ENCODE data around the gene RNASET2.

RNASET2 gene

DNA sequence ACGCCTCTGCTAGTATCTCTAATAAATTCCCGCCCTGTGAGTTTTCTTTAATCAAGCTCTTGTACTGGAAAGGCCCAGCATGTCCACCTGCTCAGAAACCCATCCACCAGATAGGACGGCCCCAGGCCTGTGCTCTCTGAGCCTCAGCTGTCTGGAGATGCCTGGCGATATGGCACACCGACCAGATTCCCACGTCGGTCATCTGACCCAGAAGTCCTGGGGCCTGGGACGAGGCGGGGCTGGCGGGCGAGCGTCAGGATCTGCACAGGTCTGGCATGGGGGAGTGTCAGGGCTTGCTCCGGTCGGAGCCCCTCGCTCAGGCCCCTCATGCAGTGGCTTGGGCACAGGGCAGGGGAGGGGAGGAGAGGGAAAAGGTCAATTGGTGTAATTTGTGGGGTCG lies 10.2 kb downstream of the RNASET2 start:
- no peak for DNase-seq

DNA sequence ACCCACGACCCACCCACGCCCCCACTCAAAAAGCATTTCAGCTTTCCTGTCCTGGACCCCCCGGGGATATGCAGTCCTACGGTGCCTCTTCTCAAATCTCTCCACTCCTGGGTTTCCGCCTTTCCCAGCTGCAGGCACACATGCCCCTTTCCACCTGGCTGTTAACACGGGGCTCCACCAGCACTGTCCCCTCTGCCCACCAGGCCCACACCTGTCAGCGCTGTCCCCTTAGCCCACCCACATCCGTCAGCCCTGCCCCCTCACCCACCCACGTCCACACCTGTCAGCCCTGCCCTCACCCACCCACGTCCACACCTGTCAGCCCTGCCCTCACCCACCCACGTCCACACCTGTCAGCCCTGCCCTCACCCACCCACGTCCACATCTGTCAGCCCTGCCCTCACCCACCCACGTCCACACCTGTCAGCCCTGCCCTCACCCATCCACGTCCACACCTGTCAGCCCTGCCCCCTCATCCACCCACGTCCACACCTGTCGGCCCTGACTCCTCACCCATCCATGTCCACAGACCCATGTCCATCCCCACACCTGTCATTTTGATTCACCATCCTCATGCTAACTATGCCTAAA lies 11.6 kb downstream of the RNASET2 start:
- DNase-seq = no peak

GRCh38 chr6:166942393-166943168 lies 13.8 kb downstream of the RNASET2 start:
- DNase-seq = peak; percentile 78 to 89 (median 88)

DNA sequence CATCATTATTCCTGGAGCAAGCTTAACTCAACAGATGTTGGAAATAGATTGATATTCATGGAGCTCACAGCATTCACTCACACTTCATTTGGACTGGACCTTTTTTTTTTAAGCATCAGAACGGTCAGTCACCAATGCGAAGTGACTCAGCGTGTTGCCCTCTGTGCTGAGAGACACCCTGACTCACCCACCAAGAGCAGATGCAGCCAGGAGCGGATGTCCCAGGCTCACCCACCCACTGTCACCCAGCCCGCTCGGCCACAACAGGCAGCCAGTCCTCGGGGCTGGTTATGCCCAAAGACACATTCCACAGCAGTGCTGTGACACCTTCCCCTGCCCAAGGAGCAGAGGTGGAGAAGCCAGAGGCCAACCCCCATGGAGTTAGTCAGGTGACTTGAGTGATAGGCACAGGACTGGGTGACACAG lies 15.7 kb downstream of the RNASET2 start:
- peak; percentile 45 to 76 (median 66) for DNase-seq

DNA sequence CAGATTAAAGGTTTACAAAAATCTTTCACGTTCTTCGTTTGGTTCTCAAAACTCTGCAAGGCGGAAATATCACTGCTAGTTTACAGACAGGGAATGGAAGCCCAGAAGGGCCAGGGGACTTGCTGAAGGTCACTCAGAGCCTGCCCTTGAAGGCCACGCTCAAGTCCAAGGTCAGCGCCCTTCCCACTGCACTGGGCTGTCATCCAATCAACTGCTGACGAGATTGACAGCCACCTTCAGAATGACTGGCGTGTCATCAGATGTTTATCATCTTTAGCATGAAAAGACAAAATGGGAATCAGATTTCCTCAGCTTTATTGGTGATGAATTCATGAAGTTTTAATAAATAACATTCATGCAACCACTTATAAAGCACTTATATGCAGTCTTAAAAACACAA lies 16.5 kb downstream of the RNASET2 start:
- DNase-seq = no peak

DNA sequence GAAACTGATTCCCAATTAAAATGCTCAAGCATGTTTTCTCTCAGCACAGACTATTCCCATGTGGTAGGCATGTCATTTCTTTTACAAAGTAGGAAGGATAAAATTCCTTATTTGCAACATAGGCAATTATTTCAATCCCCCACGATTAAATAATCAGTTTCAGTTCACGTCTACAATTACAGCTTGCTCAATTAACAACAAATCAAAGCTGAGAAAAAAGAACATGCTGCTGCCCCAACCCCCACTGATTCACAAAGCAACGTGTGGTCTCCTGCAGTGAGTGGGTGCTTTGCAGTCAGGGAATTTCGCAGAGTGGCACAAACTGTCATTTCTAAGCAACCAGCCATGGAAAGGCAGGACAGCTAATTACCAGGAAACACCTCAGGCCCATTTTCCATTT lies 17.0 kb downstream of the RNASET2 start:
- no peak for DNase-seq

- DNase-seq = no peak
Measured at GRCh38 chr6:166938704-166939103, 17.6 kb downstream of the RNASET2 start.

GRCh38 chr6:166938150-166938549 lies 18.2 kb downstream of the RNASET2 start:
- DNase-seq = no peak

GRCh38 chr6:166937746-166938145 lies 18.6 kb downstream of the RNASET2 start:
- no peak for DNase-seq

DNA sequence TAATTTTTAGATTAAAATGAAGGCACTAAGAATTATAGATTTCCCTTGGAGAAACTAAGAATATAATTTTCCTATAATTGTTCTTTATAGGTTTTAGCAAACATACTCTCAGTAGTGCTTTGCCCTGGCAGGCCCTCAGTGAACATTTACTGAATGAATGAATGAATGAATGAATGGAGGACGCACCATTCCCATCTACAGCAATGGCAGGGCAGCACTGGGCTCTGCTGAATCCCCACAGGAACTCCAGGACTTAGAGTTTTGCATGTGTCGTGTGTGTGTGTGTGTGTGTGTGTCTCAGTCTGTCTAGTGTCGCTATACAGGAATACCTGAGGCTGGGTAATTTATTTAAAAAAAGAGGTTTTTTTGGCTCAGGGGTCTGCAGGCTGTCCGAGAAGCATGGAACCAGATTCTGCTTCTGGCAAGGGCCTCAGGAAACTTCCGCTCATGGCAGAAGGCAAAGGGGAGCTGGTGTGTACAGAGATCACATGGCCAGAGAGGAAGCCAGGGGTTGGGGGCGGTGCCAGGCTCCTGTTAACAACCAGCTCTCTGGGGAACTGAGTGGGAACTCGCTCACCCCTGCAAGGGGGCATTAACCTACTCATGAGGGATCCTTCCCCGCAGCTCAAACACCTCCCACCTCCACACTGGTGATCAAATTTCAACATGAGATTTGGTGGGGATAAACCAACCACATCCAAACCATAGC lies 20.1 kb downstream of the RNASET2 start:
- peak; percentile 51 to 81 (median 71) for DNase-seq

DNA sequence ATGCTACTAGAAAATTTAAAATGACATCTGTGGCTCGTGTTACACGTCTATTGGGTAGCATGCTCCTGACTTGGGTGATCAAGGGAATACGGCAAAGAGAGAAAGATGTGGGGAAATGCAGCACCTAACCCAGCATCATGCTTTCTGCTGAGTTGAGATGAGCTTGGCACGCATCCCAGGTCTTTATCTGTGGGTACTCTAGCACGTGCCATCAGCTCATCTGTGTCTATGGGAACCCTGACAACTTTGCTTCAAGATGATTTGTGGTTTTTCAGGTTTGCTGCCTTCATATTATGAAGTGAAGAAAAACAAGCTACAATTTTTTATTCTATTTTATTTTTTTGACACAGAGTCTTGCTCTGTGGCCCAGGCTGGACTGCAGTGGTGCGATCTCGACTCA lies 21.0 kb downstream of the RNASET2 start:
- no peak for DNase-seq

GRCh38 chr6:166934174-166934573 lies 22.2 kb downstream of the RNASET2 start:
- DNase-seq = no peak

DNA sequence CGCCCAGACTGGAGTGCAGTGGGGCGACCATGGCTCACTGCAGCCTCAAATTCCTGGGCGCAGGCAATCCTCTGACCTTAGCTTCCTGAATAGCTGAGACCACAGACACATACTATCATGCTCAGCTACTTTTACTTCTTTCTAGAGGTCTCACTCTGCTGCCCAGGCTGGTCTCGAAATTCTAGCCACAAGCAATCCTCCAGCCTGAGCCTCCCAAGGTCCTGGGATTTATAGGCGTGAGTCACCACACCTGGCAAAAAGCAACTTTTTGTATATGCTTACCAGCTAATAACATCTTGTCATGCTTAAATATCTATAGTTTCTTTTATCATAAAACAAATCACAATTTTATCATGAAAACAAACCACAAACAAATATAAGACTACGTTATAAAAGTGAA lies 23.0 kb downstream of the RNASET2 start:
- DNase-seq = no peak

- no peak for DNase-seq
Measured at GRCh38 chr6:166932616-166933015, 23.7 kb downstream of the RNASET2 start.

DNA sequence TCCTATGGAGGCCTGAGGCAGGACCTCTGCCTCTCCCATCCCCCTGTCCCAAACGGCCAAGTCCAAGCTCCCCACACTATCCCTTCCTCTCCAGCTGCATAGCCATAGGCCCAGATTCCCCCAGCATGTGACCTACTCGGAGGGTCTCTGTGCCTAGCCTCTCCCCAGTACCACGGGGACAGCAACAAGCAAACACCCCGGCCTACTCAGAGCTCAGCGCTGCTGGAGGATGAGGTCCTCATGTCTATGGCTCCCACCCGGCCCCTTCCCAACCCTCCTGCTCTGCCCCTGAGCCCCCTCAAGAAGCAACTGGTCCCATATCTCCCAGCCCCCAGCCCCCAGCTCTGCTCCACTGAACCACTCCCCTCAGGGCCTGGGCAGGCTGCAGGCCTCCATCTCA lies 24.2 kb downstream of the RNASET2 start:
- no peak for DNase-seq

- no peak for DNase-seq
Measured at GRCh38 chr6:166931426-166931970, 24.9 kb downstream of the RNASET2 start.

DNA sequence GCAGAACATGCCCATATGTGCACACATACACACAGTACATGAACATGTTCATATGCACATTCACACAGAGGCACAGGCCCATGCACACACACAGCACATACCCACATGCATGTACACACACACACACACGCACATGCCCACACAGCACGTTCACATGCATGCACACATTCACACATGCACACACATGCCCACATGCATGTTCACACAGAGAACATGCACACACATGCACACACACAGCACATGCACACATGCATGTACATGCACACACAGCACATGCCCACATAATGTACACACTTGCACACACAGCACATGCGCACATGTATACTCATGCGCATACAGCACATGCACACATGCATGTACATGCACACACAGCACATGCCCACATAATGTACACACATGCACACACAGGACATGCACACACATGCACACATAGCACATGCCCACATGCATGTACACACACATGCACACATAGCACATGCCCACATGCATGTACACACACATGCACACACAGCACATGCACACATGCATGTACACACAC lies 25.9 kb downstream of the RNASET2 start:
- DNase-seq = no peak

DNA sequence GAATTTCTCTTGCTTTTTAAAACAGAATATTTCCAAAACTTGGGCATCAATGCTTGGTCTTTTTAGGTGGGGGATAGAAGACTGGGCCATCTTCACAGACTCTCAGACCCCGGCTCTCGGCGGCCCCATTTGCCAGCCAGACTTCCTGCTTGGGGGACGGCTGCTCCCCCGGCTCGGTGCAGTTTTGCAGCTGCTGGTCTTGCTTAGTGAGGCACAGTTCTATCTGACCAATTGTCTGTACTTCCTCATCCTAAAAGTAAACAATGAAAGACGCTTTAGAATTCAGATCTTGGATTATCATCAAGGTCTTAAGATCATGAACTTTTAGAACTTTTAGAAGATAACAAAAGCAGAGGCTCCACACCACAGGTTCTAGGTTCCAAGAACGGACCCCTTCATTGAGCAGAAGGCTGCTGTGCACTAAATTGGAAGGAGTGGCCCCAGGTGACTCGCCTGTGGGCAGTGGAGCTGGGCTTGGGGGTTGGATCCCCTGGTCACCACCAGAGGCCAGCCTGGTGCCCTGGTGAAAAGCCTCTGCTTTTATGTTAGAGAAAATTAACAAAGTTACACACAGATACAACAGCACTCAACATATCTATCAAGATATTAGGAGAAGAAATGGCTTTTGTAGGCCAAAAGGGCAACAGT lies 26.7 kb downstream of the RNASET2 start:
- DNase-seq = peak in 1 of 4 experiments; percentile 42

DNA sequence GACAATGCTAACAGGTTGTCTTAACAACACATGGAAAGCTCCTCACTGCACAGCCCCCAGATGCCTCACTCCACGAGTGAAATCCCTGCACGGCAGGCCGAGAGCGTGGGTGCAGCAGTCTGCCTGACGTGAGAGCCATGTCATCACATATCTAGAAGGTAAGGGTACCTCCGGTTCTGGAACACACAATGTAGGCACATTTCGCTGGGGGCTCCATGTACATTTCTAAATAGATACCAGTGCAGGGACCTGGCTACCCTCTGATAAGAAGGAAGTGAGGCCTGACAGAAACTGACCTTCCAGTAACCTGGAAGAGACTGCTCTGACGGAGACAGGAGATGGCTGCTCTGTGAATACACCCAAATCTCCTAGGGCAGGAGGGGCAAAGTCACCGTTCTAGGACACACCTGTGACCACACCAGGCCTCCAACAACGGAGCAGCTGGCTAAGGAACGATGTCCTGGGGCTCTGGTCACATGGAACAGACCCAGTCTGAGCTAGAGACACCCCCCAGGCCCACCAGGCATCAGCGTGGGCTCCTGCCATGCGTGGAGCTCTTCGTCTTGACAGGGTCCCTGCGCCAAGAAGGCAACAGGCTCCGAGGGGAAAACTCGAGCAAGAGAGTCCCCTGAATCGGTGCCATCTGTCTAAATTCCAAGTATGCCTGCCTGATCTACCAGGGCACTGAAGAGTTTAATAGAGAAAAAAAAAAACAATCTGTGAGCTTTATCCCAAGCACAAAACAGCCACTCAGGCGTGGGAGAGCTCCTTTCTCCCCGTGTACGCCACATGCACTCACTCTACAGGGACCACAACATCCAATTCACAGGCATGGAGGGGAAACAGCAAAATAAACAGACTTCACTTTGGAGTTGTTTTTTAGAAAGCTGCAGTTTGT lies 27.5 kb downstream of the RNASET2 start:
- no peak for DNase-seq

- no peak for DNase-seq
Measured at GRCh38 chr6:166927935-166928643, 28.3 kb downstream of the RNASET2 start.
